HepG2 (cell line): Measurements from ENCODE around the gene ATP4B. TPM values are rescaled to one million over a fixed set of nuclear protein-coding genes. Genes with fewer than 3 reads are reported as not detected.

ENCODE experiments used
- ATAC-seq: fragments of 200-7000 bp; cut with Tn5 transposase; 3 replicates; pipeline ENCODE4 v1.9.1; 2020; ENCODE audit warnings: mild to moderate bottlenecking, moderate library complexity
- BruUV-seq: library from RNA; stranded (reverse); fragments of 400-500 nt; replicated peaks from 2 replicates; lab custom pipeline; 2021; lab: Mats Ljungman, UMichigan
- CTCF ChIA-PET: fragments of 300-600 bp; formaldehyde crosslinking; extraction: SDS; loops from one replicate; lab custom pipeline; 2021; ENCODE audit warnings: low total read pairs, inconsistent platforms, low intra/inter-chr PET ratio; lab: Yijun Ruan, JAX
- POLR2A ChIA-PET: fragments of 350-600 bp; sonication (Branson Sonifier 250); formaldehyde crosslinking; loops from one replicate; lab custom pipeline; 2020; ENCODE audit warnings: antibody characterized with exemption, inconsistent platforms; lab: Yijun Ruan, JAX
- DNase-seq: peaks from one replicate; pipeline ENCODE4 v3.0.0-alpha.2; 2015; ENCODE audit warnings: low spot score
- FAIRE-seq: peaks from 3 replicates; lab custom pipeline; 2011; peaks lifted over from hg19 to GRCh38; lab: Jason Lieb, UNC
- H2AFZ ChIP-seq: one replicate; pipeline ENCODE4 v1.6.1; 2011; ENCODE audit warnings: low read length, inconsistent platforms
- H3K27ac ChIP-seq: fragments of 300-600 bp; 3 replicates; pipeline ENCODE4 v1.8.0; 2011; ENCODE audit warnings: mixed run types, mild to moderate bottlenecking, mixed read lengths, low read length, inconsistent platforms; ENCODE audit not compliant: insufficient read depth; ENCODE audit errors: extremely low read length
- H3K27me3 ChIP-seq, 2 experiments: fragments of 200-600 bp in 1 of 2; 2 replicates in 1 of 2; 3 replicates in 1 of 2; pipeline versions ENCODE4 v1.6.0 to v1.8.0; 2011; ENCODE audit warnings: low read length in 2 of 2, mild to moderate bottlenecking in 2 of 2, moderate library complexity in 2 of 2, inconsistent platforms in 1 of 2; ENCODE audit not compliant: insufficient read depth in 2 of 2, control insufficient read depth in 1 of 2
- H3K36me3 ChIP-seq, 2 experiments: fragments of 200-600 bp in 1 of 2; replicated peaks in 1 of 2; 2 replicates in 1 of 2; 3 replicates in 1 of 2; pipeline versions ENCODE4 v1.5.1 to v1.8.0; 2011; ENCODE audit warnings: low read length in 2 of 2, inconsistent platforms in 1 of 2; ENCODE audit not compliant: insufficient read depth in 2 of 2, control insufficient read depth in 1 of 2
- H3K4me1 ChIP-seq: 2 replicates; pipeline ENCODE4 v1.5.1; 2012; ENCODE audit warnings: low read length, inconsistent platforms; ENCODE audit not compliant: insufficient read depth
- H3K4me2 ChIP-seq: 2 replicates; pipeline ENCODE4 v1.6.0; 2011; ENCODE audit warnings: low read depth, low read length, inconsistent platforms
- H3K4me3 ChIP-seq, 3 experiments: fragments of 200-600 bp in 1 of 3; sonication (generic), shearing (Covaris generic) in 1 of 3; replicated peaks in 1 of 3; 2 replicates each; pipeline ENCODE4 v1.5.1; 2011 to 2016; ENCODE audit warnings: low read length in 3 of 3, inconsistent platforms in 2 of 3, low read depth in 2 of 3, mild to moderate bottlenecking in 2 of 3, control low read depth in 1 of 3, mixed read lengths in 1 of 3; ENCODE audit not compliant: insufficient read depth in 1 of 3
- H3K79me2 ChIP-seq: one replicate; pipeline ENCODE4 v1.6.1; 2011; ENCODE audit warnings: low read length, inconsistent platforms; ENCODE audit not compliant: insufficient read depth
- H3K9ac ChIP-seq: 2 replicates; pipeline ENCODE4 v1.6.0; 2011; ENCODE audit warnings: mild to moderate bottlenecking, low read depth, low read length, inconsistent platforms; ENCODE audit not compliant: insufficient read depth
- H3K9me3 ChIP-seq: 2 replicates; pipeline ENCODE4 v1.5.1; 2012; ENCODE audit warnings: mild to moderate bottlenecking, low read length
- H4K20me1 ChIP-seq: 2 replicates; pipeline ENCODE4 v1.6.0; 2011; ENCODE audit warnings: inconsistent platforms, mild to moderate bottlenecking, low read length, moderate library complexity; ENCODE audit not compliant: insufficient read depth
- AKAP8 ChIP-seq: sonication (generic); formaldehyde crosslinking; IDR thresholded peaks from 2 replicates; pipeline ENCODE4 v1.5.1; 2020; ENCODE audit warnings: mild to moderate bottlenecking, missing genetic modification reagents
- DNMT1 ChIP-seq: sonication (generic); formaldehyde crosslinking; IDR thresholded peaks from 2 replicates; pipeline ENCODE4 v1.5.1; 2020; ENCODE audit warnings: mild to moderate bottlenecking, missing genetic modification reagents
- HNRNPH1 ChIP-seq: fragments of 200-400 bp; formaldehyde crosslinking; optimal IDR thresholded peaks from 2 replicates; pipeline ENCODE3; 2017; ENCODE audit warnings: mild to moderate bottlenecking, low read depth, low read length
- NFKB2 ChIP-seq: sonication (generic); formaldehyde crosslinking; IDR thresholded peaks from 2 replicates; pipeline ENCODE4 v1.4.0; 2020; ENCODE audit warnings: missing genetic modification reagents, borderline replicate concordance
- NFYC ChIP-seq: IDR thresholded peaks from 2 replicates; pipeline ENCODE4 v1.6.1; 2016; ENCODE audit warnings: missing genetic modification reagents, missing compliant biosample characterization
- SMAD3 ChIP-seq: sonication (generic); formaldehyde crosslinking; IDR thresholded peaks from 2 replicates; pipeline ENCODE4 v1.4.0; 2020; ENCODE audit warnings: missing genetic modification reagents
- ZFP36L2 ChIP-seq: sonication (generic); formaldehyde crosslinking; IDR thresholded peaks from 2 replicates; pipeline ENCODE4 v1.4.0; 2020; ENCODE audit warnings: missing genetic modification reagents
- ZKSCAN1 ChIP-seq: fragments of 150-350 bp; IDR thresholded peaks from 2 replicates; pipeline ENCODE4 v1.6.1; 2014; ENCODE audit warnings: low read length
- ZNF121 ChIP-seq: sonication (generic); formaldehyde crosslinking; IDR thresholded peaks from 2 replicates; pipeline ENCODE4 v1.5.0; 2020; ENCODE audit warnings: mild to moderate bottlenecking, missing genetic modification reagents
- ZNF205 ChIP-seq: IDR thresholded peaks from 2 replicates; pipeline ENCODE4 v1.6.1; 2018; ENCODE audit warnings: missing biosample characterization, missing genetic modification reagents
- ZNF782 ChIP-seq: sonication (generic); formaldehyde crosslinking; IDR thresholded peaks from 2 replicates; pipeline ENCODE4 v1.4.0; 2020; ENCODE audit warnings: missing genetic modification reagents, mild to moderate bottlenecking, borderline replicate concordance
- ZNF850 ChIP-seq: sonication (generic); formaldehyde crosslinking; conservative IDR thresholded peaks from 2 replicates; pipeline ENCODE4 v1.9.0; 2021; ENCODE audit warnings: mild to moderate bottlenecking, missing genetic modification reagents
- WGBS: methylation state at CpG from one replicate; pipeline ENCODE4 v1.1.6; 2017; ENCODE audit warnings: low lambda C conversion rate; 5-methylcytosine and 5-hydroxymethylcytosine counted together
- in situ Hi-C: cut with HindIII; loops from 2 replicates; pipeline ENCODE4 v1.10.0; 2017; ENCODE audit warnings: low pct_unique_long_range_greater_than_20kb; ENCODE audit not compliant: extremely low pct_ligation_motif_present
- intact Hi-C: fragments of 100-400 bp; cut with micrococcal nuclease; formaldehyde crosslinking; loops from one replicate; pipeline ENCODE4 v1.10.0; 2022; ENCODE audit not compliant: unreplicated experiment
- polyA plus RNA-seq, 8 experiments: library from polyadenylated mRNA; depleted of rRNA in 3 of 8; stranded (reverse) in 7 of 8; unstranded in 1 of 8; fragments of >200 nt; fragmentation: Illumina TruSeq in 4 of 8; extraction: Trizol in 4 of 8; gene quantifications; 2 replicates each; pipeline versions ENCODE4 v1.2.1 to v1.2.3, GENCODE V29; 2011 to 2016; ENCODE audit warnings: low read depth in 4 of 8, missing spikeins in 1 of 8, mixed read lengths in 1 of 8; ENCODE audit not compliant: insufficient read depth in 1 of 8
- total RNA-seq, 5 experiments: library from RNA; depleted of rRNA; stranded (reverse); fragments of >200 nt; fragmentation: Illumina TruSeq; extraction: Trizol; gene quantifications; 2 replicates each; pipeline ENCODE4 v1.2.3, GENCODE V29; 2016; ENCODE audit warnings: low read depth in 1 of 5
- TF ChIP-seq, protein P1 (sequence below): fragments of 450-650 bp; IDR thresholded peaks from 2 replicates; pipeline ENCODE4 v1.6.1; 2016
- TF ChIP-seq, protein P2 (sequence below): sonication (generic); formaldehyde crosslinking; IDR thresholded peaks from 2 replicates; pipeline ENCODE4 v1.5.0; 2020; ENCODE audit warnings: mild to moderate bottlenecking, missing genetic modification reagents

The ATP4B gene
- total and polyA plus RNA-seq, 2 of the 13 experiments (the other 11 are each of a cell fraction or from before 2014, with no cell fraction given), result not detected

DNA sequence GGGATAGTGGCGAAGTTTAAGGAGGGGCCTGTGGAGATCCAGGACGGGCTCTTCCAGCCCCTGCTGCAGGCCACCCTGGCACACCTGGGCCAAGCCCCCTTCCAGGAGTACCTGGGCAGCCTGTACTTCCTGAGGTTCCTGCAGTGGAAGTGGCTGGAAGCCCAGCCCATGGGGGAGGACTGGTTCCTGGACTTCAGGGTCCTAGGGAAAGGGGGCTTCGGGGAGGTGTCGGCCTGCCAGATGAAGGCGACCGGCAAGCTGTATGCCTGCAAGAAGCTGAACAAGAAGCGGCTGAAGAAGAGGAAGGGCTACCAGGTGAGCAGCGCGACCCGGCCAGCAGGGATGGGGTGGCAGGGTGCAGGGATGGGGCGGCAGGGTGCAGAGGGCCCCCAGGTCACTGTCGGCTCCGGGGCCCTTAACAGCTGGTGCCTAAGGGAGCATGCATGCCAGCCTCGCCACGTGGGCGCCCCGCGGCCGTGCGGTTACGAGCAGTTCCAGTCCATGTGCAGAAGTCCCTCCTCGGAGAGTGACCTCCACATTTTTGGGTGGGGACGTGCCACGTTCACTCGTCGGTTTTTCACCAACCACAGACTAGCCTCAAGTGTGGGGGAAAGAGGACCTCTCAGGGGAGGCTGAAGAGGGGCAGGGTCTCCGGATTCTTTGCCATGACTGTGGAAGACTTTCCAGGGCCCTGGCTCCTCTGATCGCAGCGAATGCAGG, 9.9 kb upstream of the ATP4B start:
- Histone ChIP-seq H3K27me3 (peaks cover 7 to 59% of the 10 kb centered on the region in 2 experiments; a peak in 4 of 5 replicates), H3K4me2 (no peak overlapping the region), H3K4me1 (peaks cover 9% of the 10 kb centered on the region), H4K20me1 (no peaks in the 10 kb centered on the region), H3K79me2 (no peaks in the 10 kb centered on the region), H3K9ac (no peak overlapping the region), H3K27ac (no peak overlapping the region), H3K9me3 (no peaks in the 10 kb centered on the region), H3K4me3 (no peak overlapping the region), H3K36me3 (no peaks in the 10 kb centered on the region), H2AFZ (no peak overlapping the region)
- TF ChIP-seq NFKB2 (CRISPR knock-in tag), result no peak
- TF ChIP-seq, protein P1, sequence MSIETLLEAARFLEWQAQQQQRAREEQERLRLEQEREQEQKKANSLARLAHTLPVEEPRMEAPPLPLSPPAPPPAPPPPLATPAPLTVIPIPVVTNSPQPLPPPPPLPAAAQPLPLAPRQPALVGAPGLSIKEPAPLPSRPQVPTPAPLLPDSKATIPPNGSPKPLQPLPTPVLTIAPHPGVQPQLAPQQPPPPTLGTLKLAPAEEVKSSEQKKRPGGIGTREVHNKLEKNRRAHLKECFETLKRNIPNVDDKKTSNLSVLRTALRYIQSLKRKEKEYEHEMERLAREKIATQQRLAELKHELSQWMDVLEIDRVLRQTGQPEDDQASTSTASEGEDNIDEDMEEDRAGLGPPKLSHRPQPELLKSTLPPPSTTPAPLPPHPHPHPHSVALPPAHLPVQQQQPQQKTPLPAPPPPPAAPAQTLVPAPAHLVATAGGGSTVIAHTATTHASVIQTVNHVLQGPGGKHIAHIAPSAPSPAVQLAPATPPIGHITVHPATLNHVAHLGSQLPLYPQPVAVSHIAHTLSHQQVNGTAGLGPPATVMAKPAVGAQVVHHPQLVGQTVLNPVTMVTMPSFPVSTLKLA, result peak; percentile 32; the same call in 1 of the 2 replicates
- FAIRE-seq (no peak), DNase-seq (no peak), ATAC-seq (no peak; the same call in 2 of the 3 replicates)
- POLR2A ChIA-PET, result no interaction called here
- in situ Hi-C loops (no loop called here), intact Hi-C loops (no loop called here)
- no TSS peak for BruUV-seq
- CTCF ChIA-PET, result no interaction called here
- WGBS, result 34% methylated on average over 11 of the region's 29 CpGs

DNA sequence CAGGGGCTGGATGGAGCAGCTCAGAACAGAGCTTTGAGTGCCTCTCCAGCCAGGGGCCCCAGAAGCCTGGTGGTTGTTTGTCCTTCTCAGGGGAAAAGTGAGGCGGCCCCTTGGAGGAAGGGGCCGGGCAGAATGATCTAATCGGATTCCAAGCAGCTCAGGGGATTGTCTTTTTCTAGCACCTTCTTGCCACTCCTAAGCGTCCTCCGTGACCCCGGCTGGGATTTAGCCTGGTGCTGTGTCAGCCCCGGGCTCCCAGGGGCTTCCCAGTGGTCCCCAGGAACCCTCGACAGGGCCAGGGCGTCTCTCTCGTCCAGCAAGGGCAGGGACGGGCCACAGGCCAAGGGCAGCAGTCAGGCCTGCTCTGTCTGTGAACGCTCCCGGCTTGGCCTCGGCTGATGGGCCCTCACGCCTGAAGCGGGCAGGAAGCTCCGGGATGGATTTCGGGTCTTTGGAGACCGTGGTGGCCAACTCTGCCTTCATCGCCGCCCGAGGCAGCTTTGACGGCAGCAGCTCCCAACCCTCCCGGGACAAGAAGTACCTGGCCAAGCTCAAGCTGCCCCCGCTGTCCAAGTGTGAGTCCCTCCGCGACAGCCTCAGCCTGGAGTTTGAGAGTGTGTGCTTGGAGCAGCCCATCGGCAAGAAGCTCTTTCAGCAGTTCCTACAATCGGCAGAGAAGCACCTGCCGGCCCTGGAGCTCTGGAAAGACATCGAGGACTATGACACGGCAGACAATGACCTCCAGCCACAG, 9.1 kb upstream of the ATP4B start, which contains the start of gene GRK1:
TSS of gene GRK1 (plus strand) at position 269 of the 751 bp plus-strand sequence. CDS start at position 437, 168 bp downstream.
- 23% methylated on average over 9 of the region's 32 CpGs for WGBS
- ChIA-PET POLR2A (no interaction called here), CTCF (no interaction called here)
- no peak within 1 kb of the TSS for H2AFZ ChIP-seq
- BruUV-seq, result no TSS peak
- ATAC-seq, result peak; percentile 30
- peaks cover 7 to 59% of the 10 kb centered on the region in 2 experiments; a peak in 4 of 5 replicates for H3K27me3 ChIP-seq
- no peaks in the 10 kb centered on the region for H3K9me3 ChIP-seq
- H3K9ac ChIP-seq, result no peak within 1 kb of the TSS
- in situ Hi-C loops, result no loop called here
- no peak within 1 kb of the TSS for H3K27ac ChIP-seq
- FAIRE-seq, result no peak
- intact Hi-C loops, result no loop called here
- no peaks in the 10 kb centered on the region for H3K79me2 ChIP-seq
- H3K4me3 ChIP-seq, result no peak within 1 kb of the TSS
- no peaks in the 10 kb centered on the region for H4K20me1 ChIP-seq
- H3K4me1 ChIP-seq, result peaks cover 9% of the 10 kb centered on the region
- no peak for DNase-seq
- no peak within 1 kb of the TSS for H3K4me2 ChIP-seq
- H3K36me3 ChIP-seq, result no peaks in the 10 kb centered on the region
- no peak for TF ChIP-seq ZFP36L2 (CRISPR knock-in tag)
- TF ChIP-seq ZNF850 (CRISPR knock-in tag), result no peak
- no peak for TF ChIP-seq NFYC (CRISPR knock-in tag)
- TF ChIP-seq DNMT1, result no peak
- no peak for TF ChIP-seq AKAP8 (CRISPR knock-in tag)
- no peak for TF ChIP-seq ZNF205 (CRISPR knock-in tag)
- TF ChIP-seq HNRNPH1, result no peak
- TF ChIP-seq, protein P2, sequence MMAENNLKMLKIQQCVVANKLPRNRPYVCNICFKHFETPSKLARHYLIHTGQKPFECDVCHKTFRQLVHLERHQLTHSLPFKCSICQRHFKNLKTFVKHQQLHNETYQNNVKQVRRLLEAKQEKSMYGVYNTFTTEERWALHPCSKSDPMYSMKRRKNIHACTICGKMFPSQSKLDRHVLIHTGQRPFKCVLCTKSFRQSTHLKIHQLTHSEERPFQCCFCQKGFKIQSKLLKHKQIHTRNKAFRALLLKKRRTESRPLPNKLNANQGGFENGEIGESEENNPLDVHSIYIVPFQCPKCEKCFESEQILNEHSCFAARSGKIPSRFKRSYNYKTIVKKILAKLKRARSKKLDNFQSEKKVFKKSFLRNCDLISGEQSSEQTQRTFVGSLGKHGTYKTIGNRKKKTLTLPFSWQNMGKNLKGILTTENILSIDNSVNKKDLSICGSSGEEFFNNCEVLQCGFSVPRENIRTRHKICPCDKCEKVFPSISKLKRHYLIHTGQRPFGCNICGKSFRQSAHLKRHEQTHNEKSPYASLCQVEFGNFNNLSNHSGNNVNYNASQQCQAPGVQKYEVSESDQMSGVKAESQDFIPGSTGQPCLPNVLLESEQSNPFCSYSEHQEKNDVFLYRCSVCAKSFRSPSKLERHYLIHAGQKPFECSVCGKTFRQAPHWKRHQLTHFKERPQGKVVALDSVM (CRISPR knock-in tag), result no peak
- no peak for TF ChIP-seq SMAD3 (CRISPR knock-in tag)
- no peak for TF ChIP-seq ZNF121 (CRISPR knock-in tag)
- no peak for TF ChIP-seq ZKSCAN1
- no peak for TF ChIP-seq ZNF782 (CRISPR knock-in tag)
